ENCODE results near the gene NFYA. TPM values are rescaled to one million over a fixed set of nuclear protein-coding genes. Genes with fewer than 3 reads are reported as not detected.

The NFYA gene
- total and polyA plus RNA-seq, 9 of the 15 experiments (the other 6 are each of a cell fraction or from before 2014, with no cell fraction given), result 7.3 to 37.1 (median 21.8) TPM

DNA sequence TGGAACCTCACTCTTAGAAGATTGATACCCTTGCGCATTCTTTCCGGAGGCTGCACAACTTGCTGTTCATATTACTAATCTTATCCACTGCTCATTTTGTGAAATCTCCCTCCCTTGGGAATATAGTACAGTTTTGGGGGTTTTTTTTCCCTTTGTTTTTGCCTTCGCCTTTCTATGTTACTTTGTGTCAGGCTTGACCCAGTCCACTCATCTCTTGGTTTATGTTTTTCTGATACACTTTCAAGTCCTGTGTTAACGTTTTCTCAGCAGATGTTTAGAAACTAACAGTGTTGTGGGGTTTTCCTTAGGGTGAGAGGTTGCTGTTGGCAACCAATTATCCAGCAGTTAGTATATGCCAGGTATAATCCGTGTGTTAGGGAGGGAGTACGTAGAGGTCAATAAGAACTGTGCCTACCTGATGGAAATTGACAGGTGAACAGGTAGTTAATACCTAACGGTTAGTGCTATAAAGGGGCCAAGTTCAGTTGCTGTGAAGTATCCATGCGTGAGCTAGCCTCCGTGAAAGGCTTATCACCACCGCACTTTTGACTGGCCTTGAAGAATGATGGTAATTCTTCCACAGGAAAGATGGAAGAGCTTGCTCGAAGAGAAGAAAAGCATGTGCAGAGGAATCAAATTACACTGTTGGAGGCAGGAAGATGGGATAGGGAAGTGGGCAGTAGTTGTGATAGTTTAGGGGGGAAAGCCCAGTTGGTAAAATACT is 1.4 kb downstream of the NFYA start (continued):
- TF ChIP-seq, protein P1, sequence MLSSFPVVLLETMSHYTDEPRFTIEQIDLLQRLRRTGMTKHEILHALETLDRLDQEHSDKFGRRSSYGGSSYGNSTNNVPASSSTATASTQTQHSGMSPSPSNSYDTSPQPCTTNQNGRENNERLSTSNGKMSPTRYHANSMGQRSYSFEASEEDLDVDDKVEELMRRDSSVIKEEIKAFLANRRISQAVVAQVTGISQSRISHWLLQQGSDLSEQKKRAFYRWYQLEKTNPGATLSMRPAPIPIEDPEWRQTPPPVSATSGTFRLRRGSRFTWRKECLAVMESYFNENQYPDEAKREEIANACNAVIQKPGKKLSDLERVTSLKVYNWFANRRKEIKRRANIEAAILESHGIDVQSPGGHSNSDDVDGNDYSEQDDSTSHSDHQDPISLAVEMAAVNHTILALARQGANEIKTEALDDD (IDR thresholded peaks at IDR 0.05), result 0 out of 2 replicates have a peak, but pooled peaks have one; percentile 22
- TF ChIP-seq ATF1 (CRISPR knock-in tag; IDR thresholded peaks at IDR 0.05) (no peak), ATF1 (tag; IDR thresholded peaks at IDR 0.05) (0 out of 2 replicates have a peak, but pooled peaks have one; percentile 12), EP300 (IDR thresholded peaks at IDR 0.05; ENCODE audit: low read length) (no peak), DPF2 (IDR thresholded peaks at IDR 0.05) (peak; percentile 17; the same call in 1 of the 2 replicates), ZNF79 (CRISPR knock-in tag; IDR thresholded peaks at IDR 0.05; ENCODE audit: low read depth) (no peak), MTA2 (IDR thresholded peaks at IDR 0.05; ENCODE audit: low read depth) (no peak), ELF2 (CRISPR knock-in tag; IDR thresholded peaks at IDR 0.05) (0 out of 2 replicates have a peak, but pooled peaks have one; percentile 16), SPI1 (IDR thresholded peaks at IDR 0.05; ENCODE audit: borderline replicate concordance, low read depth, low read length) (peak; percentile 82), TAF7 (tag; IDR thresholded peaks at IDR 0.05) (peak; percentile 75; the same call in 1 of the 2 replicates), NRF1 (conservative IDR thresholded peaks at IDR 0.05 in 1 of 2, IDR thresholded peaks at IDR 0.05 in 1 of 2) (peak in 1 of 2 experiments; percentile 30; a peak in 1 of 4 replicates), FUS (optimal IDR thresholded peaks at IDR 0.05; ENCODE audit: low read depth, low read length) (no peak), TGIF2 (CRISPR knock-in tag; IDR thresholded peaks at IDR 0.05) (0 out of 2 replicates have a peak, but pooled peaks have one; percentile 14), BCL6 (CRISPR knock-in tag; IDR thresholded peaks at IDR 0.05) (no peak), TAL1 (IDR thresholded peaks at IDR 0.05) (peak; percentile 11; the same call in 1 of the 2 replicates), SMARCE1 (IDR thresholded peaks at IDR 0.05) (0 out of 2 replicates have a peak, but pooled peaks have one; percentile 20), L3MBTL2 (IDR thresholded peaks at IDR 0.05) (peak; percentile 68), ARNT (IDR thresholded peaks at IDR 0.05) (peak; percentile 41 to 60; a peak in 2 of 4 replicates)
- TF ChIP-seq, protein P2, sequence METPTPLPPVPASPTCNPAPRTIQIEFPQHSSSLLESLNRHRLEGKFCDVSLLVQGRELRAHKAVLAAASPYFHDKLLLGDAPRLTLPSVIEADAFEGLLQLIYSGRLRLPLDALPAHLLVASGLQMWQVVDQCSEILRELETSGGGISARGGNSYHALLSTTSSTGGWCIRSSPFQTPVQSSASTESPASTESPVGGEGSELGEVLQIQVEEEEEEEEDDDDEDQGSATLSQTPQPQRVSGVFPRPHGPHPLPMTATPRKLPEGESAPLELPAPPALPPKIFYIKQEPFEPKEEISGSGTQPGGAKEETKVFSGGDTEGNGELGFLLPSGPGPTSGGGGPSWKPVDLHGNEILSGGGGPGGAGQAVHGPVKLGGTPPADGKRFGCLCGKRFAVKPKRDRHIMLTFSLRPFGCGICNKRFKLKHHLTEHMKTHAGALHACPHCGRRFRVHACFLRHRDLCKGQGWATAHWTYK (CRISPR knock-in tag; IDR thresholded peaks at IDR 0.05), result 0 out of 2 replicates have a peak, but pooled peaks have one; percentile 21
- TF ChIP-seq, protein P3, sequence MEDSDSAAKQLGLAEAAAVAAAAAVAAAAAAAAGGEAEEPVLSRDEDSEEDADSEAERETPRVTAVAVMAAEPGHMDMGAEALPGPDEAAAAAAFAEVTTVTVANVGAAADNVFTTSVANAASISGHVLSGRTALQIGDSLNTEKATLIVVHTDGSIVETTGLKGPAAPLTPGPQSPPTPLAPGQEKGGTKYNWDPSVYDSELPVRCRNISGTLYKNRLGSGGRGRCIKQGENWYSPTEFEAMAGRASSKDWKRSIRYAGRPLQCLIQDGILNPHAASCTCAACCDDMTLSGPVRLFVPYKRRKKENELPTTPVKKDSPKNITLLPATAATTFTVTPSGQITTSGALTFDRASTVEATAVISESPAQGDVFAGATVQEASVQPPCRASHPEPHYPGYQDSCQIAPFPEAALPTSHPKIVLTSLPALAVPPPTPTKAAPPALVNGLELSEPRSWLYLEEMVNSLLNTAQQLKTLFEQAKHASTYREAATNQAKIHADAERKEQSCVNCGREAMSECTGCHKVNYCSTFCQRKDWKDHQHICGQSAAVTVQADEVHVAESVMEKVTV (CRISPR knock-in tag; IDR thresholded peaks at IDR 0.05), result no peak
- TF ChIP-seq, protein P4, sequence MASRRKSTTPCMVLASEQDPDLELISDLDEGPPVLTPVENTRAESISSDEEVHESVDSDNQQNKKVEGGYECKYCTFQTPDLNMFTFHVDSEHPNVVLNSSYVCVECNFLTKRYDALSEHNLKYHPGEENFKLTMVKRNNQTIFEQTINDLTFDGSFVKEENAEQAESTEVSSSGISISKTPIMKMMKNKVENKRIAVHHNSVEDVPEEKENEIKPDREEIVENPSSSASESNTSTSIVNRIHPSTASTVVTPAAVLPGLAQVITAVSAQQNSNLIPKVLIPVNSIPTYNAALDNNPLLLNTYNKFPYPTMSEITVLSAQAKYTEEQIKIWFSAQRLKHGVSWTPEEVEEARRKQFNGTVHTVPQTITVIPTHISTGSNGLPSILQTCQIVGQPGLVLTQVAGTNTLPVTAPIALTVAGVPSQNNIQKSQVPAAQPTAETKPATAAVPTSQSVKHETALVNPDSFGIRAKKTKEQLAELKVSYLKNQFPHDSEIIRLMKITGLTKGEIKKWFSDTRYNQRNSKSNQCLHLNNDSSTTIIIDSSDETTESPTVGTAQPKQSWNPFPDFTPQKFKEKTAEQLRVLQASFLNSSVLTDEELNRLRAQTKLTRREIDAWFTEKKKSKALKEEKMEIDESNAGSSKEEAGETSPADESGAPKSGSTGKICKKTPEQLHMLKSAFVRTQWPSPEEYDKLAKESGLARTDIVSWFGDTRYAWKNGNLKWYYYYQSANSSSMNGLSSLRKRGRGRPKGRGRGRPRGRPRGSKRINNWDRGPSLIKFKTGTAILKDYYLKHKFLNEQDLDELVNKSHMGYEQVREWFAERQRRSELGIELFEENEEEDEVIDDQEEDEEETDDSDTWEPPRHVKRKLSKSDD (conservative IDR thresholded peaks at IDR 0.05; ENCODE audit: low read length), result no peak
- TF ChIP-seq, protein P5, sequence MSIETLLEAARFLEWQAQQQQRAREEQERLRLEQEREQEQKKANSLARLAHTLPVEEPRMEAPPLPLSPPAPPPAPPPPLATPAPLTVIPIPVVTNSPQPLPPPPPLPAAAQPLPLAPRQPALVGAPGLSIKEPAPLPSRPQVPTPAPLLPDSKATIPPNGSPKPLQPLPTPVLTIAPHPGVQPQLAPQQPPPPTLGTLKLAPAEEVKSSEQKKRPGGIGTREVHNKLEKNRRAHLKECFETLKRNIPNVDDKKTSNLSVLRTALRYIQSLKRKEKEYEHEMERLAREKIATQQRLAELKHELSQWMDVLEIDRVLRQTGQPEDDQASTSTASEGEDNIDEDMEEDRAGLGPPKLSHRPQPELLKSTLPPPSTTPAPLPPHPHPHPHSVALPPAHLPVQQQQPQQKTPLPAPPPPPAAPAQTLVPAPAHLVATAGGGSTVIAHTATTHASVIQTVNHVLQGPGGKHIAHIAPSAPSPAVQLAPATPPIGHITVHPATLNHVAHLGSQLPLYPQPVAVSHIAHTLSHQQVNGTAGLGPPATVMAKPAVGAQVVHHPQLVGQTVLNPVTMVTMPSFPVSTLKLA (conservative IDR thresholded peaks at IDR 0.05), result peak in 1 of 2 experiments; percentile 2; a peak in 1 of 4 replicates

Data from K562 (cell line).